ENCODE results near the gene HDAC4. TPM values are rescaled to one million over a fixed set of nuclear protein-coding genes. Genes with fewer than 3 reads are reported as not detected.

HDAC4 gene
- total RNA-seq, 1 donor from 2014 or later: 46.2 TPM

DNA sequence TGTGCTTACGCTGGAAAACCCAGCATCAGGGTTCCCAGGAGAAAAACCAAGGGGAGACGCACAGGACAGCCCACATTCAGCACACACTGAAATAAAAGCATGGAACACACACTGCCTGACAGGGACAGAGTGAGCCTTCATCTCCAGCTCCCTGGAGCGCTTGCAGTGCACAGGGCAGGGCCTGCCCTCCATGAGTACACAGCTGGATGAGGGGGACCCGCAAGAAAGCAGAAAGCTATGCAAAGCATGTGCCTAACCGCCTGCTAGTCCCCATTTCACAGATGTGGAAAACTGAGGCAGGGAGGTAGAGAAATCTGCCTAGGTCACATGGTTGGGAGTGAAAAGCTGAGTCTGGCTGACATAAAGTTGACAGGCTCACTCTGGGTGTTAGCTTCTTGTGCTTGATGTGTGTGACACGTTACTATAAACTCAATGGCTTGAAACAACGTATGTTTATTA, 187.1 kb downstream of the HDAC4 start:
- DNase-seq (ENCODE audit: low spot score, unreplicated experiment): no peak
- Mint-ChIP-seq H3K4me3 (ENCODE audit: low read depth) (no peak overlapping the region), H3K4me1 (ENCODE audit: low read depth) (peaks cover 7% of the 10 kb centered on the region), H3K27ac (no peak overlapping the region), H3K9me3 (ENCODE audit: low read depth) (no peaks in the 10 kb centered on the region), H3K27me3 (no peaks in the 10 kb centered on the region), H3K36me3 (ENCODE audit: insufficient read depth) (no peaks in the 10 kb centered on the region)
- TF ChIP-seq, protein P1, sequence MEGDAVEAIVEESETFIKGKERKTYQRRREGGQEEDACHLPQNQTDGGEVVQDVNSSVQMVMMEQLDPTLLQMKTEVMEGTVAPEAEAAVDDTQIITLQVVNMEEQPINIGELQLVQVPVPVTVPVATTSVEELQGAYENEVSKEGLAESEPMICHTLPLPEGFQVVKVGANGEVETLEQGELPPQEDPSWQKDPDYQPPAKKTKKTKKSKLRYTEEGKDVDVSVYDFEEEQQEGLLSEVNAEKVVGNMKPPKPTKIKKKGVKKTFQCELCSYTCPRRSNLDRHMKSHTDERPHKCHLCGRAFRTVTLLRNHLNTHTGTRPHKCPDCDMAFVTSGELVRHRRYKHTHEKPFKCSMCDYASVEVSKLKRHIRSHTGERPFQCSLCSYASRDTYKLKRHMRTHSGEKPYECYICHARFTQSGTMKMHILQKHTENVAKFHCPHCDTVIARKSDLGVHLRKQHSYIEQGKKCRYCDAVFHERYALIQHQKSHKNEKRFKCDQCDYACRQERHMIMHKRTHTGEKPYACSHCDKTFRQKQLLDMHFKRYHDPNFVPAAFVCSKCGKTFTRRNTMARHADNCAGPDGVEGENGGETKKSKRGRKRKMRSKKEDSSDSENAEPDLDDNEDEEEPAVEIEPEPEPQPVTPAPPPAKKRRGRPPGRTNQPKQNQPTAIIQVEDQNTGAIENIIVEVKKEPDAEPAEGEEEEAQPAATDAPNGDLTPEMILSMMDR (IDR thresholded peaks at IDR 0.05; ENCODE audit: unreplicated experiment): no peak

DNA sequence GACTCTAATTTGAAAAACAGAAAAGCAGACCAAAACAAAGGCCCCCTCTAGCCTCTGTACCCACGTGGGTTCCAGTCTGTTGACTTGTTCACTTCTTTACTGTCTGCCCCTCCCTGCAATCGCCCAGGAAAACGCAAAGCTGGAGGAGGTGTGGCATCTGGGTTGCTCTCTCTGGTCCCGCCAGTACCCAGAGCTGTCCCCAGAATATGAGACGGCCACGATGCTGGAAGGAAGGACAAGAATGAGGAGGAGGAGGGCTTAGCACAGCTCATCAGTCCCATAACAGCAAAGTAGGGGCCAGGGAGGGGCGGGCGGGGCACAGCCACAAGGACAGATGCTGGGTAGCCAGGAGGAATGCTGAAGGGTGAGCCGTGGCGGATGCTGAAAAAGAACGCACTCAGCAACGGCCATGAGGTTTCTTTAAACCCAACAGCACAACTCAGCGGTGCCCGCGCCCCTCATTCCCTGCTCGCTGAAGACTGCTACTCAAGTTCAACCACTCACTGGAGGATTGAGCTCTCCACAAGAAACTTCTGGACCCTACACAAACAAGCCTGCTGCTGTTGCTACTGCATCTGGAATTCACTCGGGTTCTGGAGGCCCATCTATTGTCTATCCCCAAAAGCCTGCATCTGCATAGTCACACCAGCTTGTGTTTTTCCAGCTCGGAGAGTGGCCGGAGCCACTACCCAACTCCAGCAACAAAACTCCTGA, 187.7 kb downstream of the HDAC4 start:
- TF ChIP-seq, protein P1 (IDR thresholded peaks at IDR 0.05; ENCODE audit: unreplicated experiment): no peak
- H3K27ac Mint-ChIP-seq: no peak overlapping the region
- H3K4me1 Mint-ChIP-seq (ENCODE audit: low read depth): peaks cover 12% of the 10 kb centered on the region
- no peak overlapping the region for H3K4me3 Mint-ChIP-seq (ENCODE audit: low read depth)
- no peaks in the 10 kb centered on the region for H3K27me3 Mint-ChIP-seq
- no peak for DNase-seq (ENCODE audit: low spot score, unreplicated experiment)
- no peaks in the 10 kb centered on the region for H3K36me3 Mint-ChIP-seq (ENCODE audit: insufficient read depth)
- H3K9me3 Mint-ChIP-seq (ENCODE audit: low read depth): no peaks in the 10 kb centered on the region

DNA sequence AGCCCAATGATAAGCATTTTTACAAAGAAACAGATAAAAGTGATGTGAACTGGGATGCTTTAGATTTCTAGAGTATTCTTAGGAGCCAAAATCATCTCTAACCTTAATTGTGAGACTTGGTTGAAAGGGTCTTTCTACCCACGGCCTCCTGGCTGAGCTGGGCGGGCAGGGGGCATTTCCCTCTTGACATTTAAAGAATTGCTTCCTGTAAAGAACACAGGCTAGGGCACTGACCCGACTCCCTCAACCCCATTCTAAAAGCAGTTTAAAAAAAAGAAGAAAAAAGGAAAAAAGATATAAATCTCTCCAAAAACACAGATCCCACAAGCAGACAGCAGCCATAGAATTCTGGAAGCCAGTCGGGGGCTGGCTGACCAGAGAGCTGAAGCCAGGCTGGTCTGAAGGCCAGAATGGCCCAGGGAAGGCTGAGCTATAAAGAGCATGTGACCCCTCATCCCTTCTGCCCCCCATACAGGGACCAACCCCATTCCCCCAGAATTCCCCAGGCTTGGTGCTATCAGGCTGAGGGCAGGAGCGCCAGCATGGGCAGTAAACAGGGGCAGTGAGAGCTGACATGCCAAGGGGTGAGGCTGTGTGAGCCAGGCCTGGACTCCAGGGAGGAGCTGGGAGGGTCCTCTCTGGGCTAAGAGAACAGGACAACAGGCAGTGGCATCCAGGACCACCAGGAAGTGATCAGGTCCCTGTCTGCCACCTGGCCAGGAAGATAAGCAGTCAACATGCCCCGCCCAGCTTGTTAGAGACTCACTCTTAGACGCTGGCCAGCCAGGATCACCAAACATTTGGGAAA, 188.5 kb downstream of the HDAC4 start:
- peaks cover 14% of the 10 kb centered on the region for H3K4me1 Mint-ChIP-seq (ENCODE audit: low read depth)

DNA sequence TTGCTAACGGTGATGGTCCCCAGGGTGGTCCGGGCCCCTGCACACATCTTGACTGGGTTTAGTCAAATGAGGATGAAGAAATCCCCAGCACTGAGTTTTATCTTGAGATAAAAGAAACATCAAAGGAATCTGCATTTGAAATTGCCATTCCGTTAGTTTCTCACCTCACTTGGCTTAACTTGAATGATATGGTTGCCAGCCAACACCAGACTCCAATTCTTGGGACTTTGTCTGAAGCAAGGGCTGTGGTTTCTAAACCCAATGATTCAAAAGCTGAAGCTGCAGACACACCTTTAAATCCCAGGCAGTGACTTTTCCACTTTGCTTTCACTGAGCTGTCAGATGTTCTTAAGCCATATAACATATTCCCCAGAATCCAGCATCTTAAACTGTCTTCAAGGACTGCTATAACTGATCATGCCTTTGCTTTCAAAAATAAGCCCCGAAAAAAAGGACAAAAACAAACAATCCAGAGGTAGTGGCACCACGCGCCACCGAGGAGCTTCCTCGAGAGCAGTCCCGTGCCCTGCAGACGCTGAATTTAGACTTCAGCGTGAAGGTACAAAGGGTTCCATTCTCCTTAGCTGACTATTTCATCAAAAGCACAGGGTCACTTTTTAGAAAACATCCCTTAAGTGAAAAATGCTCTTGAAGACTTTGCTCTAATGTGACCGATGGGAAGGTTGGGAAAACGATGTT, 189.3 kb downstream of the HDAC4 start:
- Mint-ChIP-seq H3K27ac (no peak overlapping the region), H3K27me3 (no peaks in the 10 kb centered on the region), H3K4me1 (ENCODE audit: low read depth) (peaks cover 15% of the 10 kb centered on the region), H3K4me3 (ENCODE audit: low read depth) (no peak overlapping the region), H3K9me3 (ENCODE audit: low read depth) (no peaks in the 10 kb centered on the region), H3K36me3 (ENCODE audit: insufficient read depth) (no peaks in the 10 kb centered on the region)
- no peak for DNase-seq (ENCODE audit: low spot score, unreplicated experiment)
- TF ChIP-seq, protein P1 (IDR thresholded peaks at IDR 0.05; ENCODE audit: unreplicated experiment): no peak

More for the DNA sequence above, 188.5 kb downstream of the HDAC4 start:
- Mint-ChIP-seq H3K4me3 (ENCODE audit: low read depth) (no peak overlapping the region), H3K36me3 (ENCODE audit: insufficient read depth) (no peaks in the 10 kb centered on the region), H3K9me3 (ENCODE audit: low read depth) (no peaks in the 10 kb centered on the region), H3K27me3 (no peaks in the 10 kb centered on the region), H3K27ac (peak overlapping the region; percentile 24)
- DNase-seq (ENCODE audit: low spot score, unreplicated experiment): no peak
- TF ChIP-seq, protein P1 (IDR thresholded peaks at IDR 0.05; ENCODE audit: unreplicated experiment): no peak

DNA sequence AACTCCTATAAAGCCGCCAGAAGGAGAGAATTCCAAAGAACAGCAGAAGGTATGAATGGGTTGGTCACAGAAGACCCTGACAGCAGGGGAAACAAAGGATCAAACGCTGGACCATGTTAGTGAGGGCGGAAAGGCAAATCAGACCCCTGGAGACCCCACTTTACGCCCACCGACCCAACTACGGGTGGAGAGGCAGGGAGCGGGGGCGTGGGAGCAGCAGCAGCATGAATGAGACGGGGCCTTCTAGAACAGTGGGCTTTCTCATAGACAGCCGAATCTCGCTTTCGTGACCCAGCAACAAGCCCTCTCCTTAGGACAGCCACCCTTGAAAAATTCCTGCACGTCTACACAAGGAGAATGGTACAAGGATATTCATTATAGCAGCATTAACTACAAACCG, 191.0 kb downstream of the HDAC4 start:
- no peak for DNase-seq (ENCODE audit: low spot score, unreplicated experiment)
- H3K9me3 Mint-ChIP-seq (ENCODE audit: low read depth): no peaks in the 10 kb centered on the region
- no peak overlapping the region for H3K27ac Mint-ChIP-seq
- TF ChIP-seq, protein P1 (IDR thresholded peaks at IDR 0.05; ENCODE audit: unreplicated experiment): no peak
- no peaks in the 10 kb centered on the region for H3K27me3 Mint-ChIP-seq
- H3K36me3 Mint-ChIP-seq (ENCODE audit: insufficient read depth): no peaks in the 10 kb centered on the region
- H3K4me1 Mint-ChIP-seq (ENCODE audit: low read depth): peaks cover 15% of the 10 kb centered on the region
- H3K4me3 Mint-ChIP-seq (ENCODE audit: low read depth): no peak overlapping the region
